Endometrium (tissue), 2 donors: Measurements from ENCODE around the gene CSMD2.

ENCODE experiments used
- FAIRE-seq: peaks from 2 replicates; lab custom pipeline; 2012; peaks lifted over from hg19 to GRCh38; lab: Jason Lieb, UNC
- donor health status: control.
- donor health status: control.

The CSMD2 gene

GRCh38 chr1:33601751-33602150 is 563.3 kb downstream of the CSMD2 start:
- no peak for FAIRE-seq

- no peak for FAIRE-seq
These were observed 565.4 kb downstream of the CSMD2 start for GRCh38 chr1:33599516-33600115.

GRCh38 chr1:33588726-33589125 is 576.3 kb downstream of the CSMD2 start:
- FAIRE-seq, result no peak

GRCh38 chr1:33586795-33587194 is 578.2 kb downstream of the CSMD2 start:
- no peak for FAIRE-seq

GRCh38 chr1:33586106-33586505 is 578.9 kb downstream of the CSMD2 start:
- no peak for FAIRE-seq

GRCh38 chr1:33583567-33583966 is 581.5 kb downstream of the CSMD2 start:
- FAIRE-seq, result no peak

GRCh38 chr1:33578557-33579448 is 586.2 kb downstream of the CSMD2 start:
- FAIRE-seq, result no peak

- no peak for FAIRE-seq
These were observed 587.4 kb downstream of the CSMD2 start for GRCh38 chr1:33577663-33578062.

GRCh38 chr1:33576821-33577599 is 588.0 kb downstream of the CSMD2 start:
- FAIRE-seq, result no peak

- no peak for FAIRE-seq
These were observed 589.6 kb downstream of the CSMD2 start for GRCh38 chr1:33575324-33575879.

- FAIRE-seq, result no peak
These were observed 591.4 kb downstream of the CSMD2 start for GRCh38 chr1:33573661-33574060.

GRCh38 chr1:33572387-33572786 is 592.6 kb downstream of the CSMD2 start:
- FAIRE-seq, result no peak

- FAIRE-seq, result no peak
These were observed 595.7 kb downstream of the CSMD2 start for GRCh38 chr1:33569331-33569730.

GRCh38 chr1:33563699-33564098 is 601.3 kb downstream of the CSMD2 start:
- FAIRE-seq, result no peak

- FAIRE-seq, result no peak
These were observed 602.5 kb downstream of the CSMD2 start for GRCh38 chr1:33562563-33562962.

- FAIRE-seq, result no peak
These were observed 603.5 kb downstream of the CSMD2 start for GRCh38 chr1:33561576-33561975.

- no peak for FAIRE-seq
These were observed 604.4 kb downstream of the CSMD2 start for GRCh38 chr1:33560680-33561079.

GRCh38 chr1:33548721-33549120 is 616.3 kb downstream of the CSMD2 start:
- FAIRE-seq, result no peak

GRCh38 chr1:33548319-33548718 is 616.7 kb downstream of the CSMD2 start:
- FAIRE-seq, result no peak

GRCh38 chr1:33547576-33547975 is 617.5 kb downstream of the CSMD2 start:
- FAIRE-seq, result no peak

GRCh38 chr1:33541966-33542365 is 623.1 kb downstream of the CSMD2 start:
- no peak for FAIRE-seq

GRCh38 chr1:33537885-33538284 is 627.1 kb downstream of the CSMD2 start:
- no peak for FAIRE-seq

GRCh38 chr1:33535334-33535733 is 629.7 kb downstream of the CSMD2 start:
- no peak for FAIRE-seq
